Measurements from ENCODE around the gene FAM149A. TPM values are rescaled to one million over a fixed set of nuclear protein-coding genes. Genes with fewer than 3 reads are reported as not detected.
A peak's percentile ranks its signal among the peaks of the same experiment; 100 is the strongest.

The FAM149A gene
- total RNA-seq, 3 donors from 2014 or later: 7.9 to 22.9 (median 8.0) TPM

DNA sequence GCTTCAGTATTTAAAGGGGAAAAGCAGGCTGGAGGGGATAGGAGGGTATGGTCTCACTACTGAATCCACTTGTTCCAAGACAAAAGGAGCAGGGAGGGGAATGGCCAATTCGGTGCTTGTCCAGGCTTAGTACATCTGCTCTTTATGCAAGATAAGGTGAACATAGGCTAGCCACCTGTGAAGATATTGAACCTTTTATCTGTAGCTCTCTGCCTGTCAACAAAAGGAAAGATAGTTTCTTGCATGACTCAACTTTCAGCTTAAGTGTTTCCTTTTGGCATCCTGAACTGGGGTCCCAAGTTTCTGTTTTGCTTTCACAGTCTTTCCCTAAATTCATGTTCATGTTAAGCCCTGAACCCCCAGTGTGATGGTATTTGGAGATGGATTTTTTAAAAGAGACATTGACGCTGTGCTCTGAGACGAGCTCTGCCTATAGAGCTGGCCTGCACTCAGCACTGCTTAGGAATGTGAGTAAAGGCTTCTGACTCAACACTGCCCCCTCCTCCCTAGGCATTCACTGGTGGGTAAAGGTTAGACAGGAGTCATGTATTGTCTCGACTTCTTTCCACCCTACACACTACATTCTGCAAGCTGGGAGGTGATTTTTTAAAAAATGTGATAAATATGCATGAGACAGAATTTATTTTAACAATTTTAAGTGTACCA lies 28.2 kb downstream of the FAM149A start:
- H3K27ac ChIP-seq: no peak overlapping the region
- TF ChIP-seq POLR2A (IDR thresholded peaks at IDR 0.05) (no peak), POLR2AphosphoS5 (IDR thresholded peaks at IDR 0.05) (no peak)
- TF ChIP-seq, protein P1, sequence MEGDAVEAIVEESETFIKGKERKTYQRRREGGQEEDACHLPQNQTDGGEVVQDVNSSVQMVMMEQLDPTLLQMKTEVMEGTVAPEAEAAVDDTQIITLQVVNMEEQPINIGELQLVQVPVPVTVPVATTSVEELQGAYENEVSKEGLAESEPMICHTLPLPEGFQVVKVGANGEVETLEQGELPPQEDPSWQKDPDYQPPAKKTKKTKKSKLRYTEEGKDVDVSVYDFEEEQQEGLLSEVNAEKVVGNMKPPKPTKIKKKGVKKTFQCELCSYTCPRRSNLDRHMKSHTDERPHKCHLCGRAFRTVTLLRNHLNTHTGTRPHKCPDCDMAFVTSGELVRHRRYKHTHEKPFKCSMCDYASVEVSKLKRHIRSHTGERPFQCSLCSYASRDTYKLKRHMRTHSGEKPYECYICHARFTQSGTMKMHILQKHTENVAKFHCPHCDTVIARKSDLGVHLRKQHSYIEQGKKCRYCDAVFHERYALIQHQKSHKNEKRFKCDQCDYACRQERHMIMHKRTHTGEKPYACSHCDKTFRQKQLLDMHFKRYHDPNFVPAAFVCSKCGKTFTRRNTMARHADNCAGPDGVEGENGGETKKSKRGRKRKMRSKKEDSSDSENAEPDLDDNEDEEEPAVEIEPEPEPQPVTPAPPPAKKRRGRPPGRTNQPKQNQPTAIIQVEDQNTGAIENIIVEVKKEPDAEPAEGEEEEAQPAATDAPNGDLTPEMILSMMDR (IDR thresholded peaks at IDR 0.05): no peak
- no peak overlapping the region for H3K4me3 ChIP-seq
- intact Hi-C loops (cut with DNase I; ENCODE audit: low total_unique reads): no loop called here
- no peaks in the 10 kb centered on the region for H3K36me3 ChIP-seq
- H3K4me1 ChIP-seq: no peaks in the 10 kb centered on the region
- DNase-seq (ENCODE audit: low spot score in 2 of 2): no peak
- no peaks in the 10 kb centered on the region for H3K9me3 ChIP-seq
- H3K27me3 ChIP-seq: no peaks in the 10 kb centered on the region

DNA sequence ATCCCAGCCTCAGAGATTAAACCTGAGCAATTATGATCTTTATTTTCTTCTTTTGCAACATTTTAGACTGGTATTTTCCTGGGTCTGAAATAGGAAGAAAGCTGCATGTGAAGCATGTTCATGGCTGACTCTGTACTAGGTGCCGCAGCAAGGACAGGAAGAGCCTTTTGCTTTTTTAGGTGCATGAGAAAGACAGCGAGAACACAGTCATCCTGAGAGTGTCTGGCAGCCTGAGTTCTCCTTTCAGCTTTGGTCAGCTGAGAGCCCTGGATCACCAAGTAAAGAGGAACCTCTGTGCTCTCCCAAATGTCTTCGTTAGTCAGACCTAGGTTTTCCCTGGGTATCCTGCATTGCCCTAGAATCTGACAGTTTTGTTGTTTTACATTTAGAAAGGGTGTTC lies 29.8 kb downstream of the FAM149A start:
- Histone ChIP-seq H3K4me3 (no peak overlapping the region), H3K27me3 (no peaks in the 10 kb centered on the region), H3K27ac (no peak overlapping the region), H3K9me3 (no peaks in the 10 kb centered on the region), H3K36me3 (no peaks in the 10 kb centered on the region), H3K4me1 (no peaks in the 10 kb centered on the region)
- TF ChIP-seq, protein P1 (IDR thresholded peaks at IDR 0.05): no peak
- TF ChIP-seq POLR2A (IDR thresholded peaks at IDR 0.05) (no peak), POLR2AphosphoS5 (IDR thresholded peaks at IDR 0.05) (no peak)
- DNase-seq (ENCODE audit: low spot score in 2 of 2): no peak
- intact Hi-C loops (cut with DNase I; ENCODE audit: low total_unique reads): no loop called here

DNA sequence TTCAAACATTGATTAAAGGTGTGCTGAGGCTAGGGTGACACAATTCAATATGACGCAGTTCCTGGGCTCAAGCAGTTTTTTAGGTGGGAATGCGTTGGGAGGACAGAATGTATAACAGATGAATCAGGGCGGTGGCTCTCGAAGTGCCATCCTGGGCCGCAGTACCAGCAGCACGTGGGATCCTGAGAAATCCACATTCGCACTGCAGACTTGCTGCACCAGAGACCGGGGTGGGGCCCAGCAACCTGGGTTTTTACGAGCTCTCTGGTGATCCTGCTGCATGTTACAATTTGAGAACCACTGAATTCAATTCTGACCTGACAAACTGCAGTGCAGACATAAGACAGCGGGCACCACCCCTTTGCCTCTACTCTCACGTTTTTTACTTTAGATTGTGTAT lies 30.4 kb downstream of the FAM149A start:
- H3K9me3 ChIP-seq: no peaks in the 10 kb centered on the region
- H3K4me1 ChIP-seq: no peaks in the 10 kb centered on the region
- intact Hi-C loops (cut with DNase I; ENCODE audit: low total_unique reads): no loop called here
- no peak overlapping the region for H3K27ac ChIP-seq
- no peak overlapping the region for H3K4me3 ChIP-seq
- DNase-seq (ENCODE audit: low spot score in 2 of 2): no peak
- no peaks in the 10 kb centered on the region for H3K27me3 ChIP-seq
- no peaks in the 10 kb centered on the region for H3K36me3 ChIP-seq
- TF ChIP-seq, protein P1 (IDR thresholded peaks at IDR 0.05): no peak
- TF ChIP-seq POLR2AphosphoS5 (IDR thresholded peaks at IDR 0.05): no peak
- TF ChIP-seq POLR2A (IDR thresholded peaks at IDR 0.05): no peak

DNA sequence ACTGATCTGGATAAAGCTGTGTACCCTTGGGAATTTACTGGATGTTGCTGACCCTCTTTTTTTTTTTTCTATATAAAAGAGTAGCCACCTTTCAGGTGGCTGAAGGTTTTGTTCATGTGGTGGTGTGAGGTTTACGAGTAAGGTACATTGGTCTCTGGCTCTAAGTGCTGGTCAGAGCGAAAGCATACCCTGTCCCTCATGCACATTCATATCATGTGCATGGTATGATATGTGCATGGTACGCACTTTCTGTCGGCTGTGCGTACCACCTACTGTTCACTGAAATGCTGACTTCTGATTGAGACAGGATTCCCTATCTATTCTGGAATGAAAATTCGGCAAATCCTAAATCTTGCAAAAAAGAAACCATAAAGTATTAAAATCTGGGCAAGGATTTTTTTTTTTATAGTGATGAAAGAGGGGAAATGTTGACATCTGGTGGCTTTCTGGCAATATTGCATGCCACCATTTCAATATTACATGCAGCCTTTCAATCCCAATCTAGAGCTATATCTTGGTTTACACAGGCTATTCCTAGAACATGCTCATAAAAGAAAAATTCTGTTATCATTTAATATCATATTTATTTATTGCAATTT lies 32.8 kb downstream of the FAM149A start:
- no peaks in the 10 kb centered on the region for H3K4me1 ChIP-seq
- no peak overlapping the region for H3K4me3 ChIP-seq
- H3K27me3 ChIP-seq: no peaks in the 10 kb centered on the region
- DNase-seq (ENCODE audit: low spot score in 2 of 2): no peak
- TF ChIP-seq, protein P1 (IDR thresholded peaks at IDR 0.05): peak; percentile 31 to 68 (median 31)
- no peak for TF ChIP-seq POLR2A (IDR thresholded peaks at IDR 0.05)
- TF ChIP-seq POLR2AphosphoS5 (IDR thresholded peaks at IDR 0.05): no peak
- H3K27ac ChIP-seq: no peak overlapping the region
- no peaks in the 10 kb centered on the region for H3K9me3 ChIP-seq
- no peaks in the 10 kb centered on the region for H3K36me3 ChIP-seq
- intact Hi-C loops (cut with DNase I; ENCODE audit: low total_unique reads): no loop called here

DNA sequence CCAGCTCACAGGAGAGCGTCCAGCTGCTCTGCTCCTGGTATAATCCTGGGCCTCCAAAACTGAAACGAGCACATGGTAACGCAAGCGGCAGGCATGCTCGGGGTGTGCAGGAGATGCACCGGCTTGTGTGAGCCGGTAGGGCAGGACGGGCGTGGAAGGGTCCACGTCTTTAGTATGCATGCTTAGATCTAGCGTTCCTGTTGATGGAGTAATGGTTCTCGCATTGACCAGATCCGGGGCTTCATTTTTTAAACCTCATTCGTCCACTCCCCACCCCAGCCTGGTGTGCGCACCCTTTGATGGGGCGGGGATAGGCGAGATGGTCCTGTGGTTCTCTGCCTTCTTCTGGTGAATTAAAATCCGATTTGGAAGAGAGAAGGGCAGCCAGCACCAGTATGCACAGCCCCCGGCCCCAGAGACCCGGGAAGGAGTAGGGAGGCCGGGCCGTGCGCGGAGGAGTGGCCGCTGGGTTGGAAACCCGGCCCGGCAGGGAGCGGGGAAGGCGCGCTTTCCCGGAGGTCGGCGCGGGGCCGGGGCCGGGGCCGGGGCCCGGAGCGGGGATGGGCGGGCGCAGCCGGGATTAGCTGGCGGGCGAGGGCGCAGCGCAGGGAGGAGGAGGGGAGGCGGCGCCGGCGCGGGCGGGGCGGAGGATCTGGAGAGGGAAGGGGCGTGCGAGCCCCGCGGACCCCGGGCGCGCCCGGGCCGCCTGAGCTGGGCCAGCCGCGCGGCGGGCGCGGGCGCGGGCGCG lies 39.9 kb downstream of the FAM149A start:
- H3K9me3 ChIP-seq: no peaks in the 10 kb centered on the region
- TF ChIP-seq, protein P1 (IDR thresholded peaks at IDR 0.05): no peak
- TF ChIP-seq POLR2AphosphoS5 (IDR thresholded peaks at IDR 0.05): no peak
- peak overlapping the region; percentile 53 to 84 (median 59) for H3K4me3 ChIP-seq
- DNase-seq (ENCODE audit: low spot score in 2 of 2): no peak
- H3K4me1 ChIP-seq: no peaks in the 10 kb centered on the region
- peak overlapping the region; percentile 62 to 92 for H3K27ac ChIP-seq
- no peaks in the 10 kb centered on the region for H3K36me3 ChIP-seq
- H3K27me3 ChIP-seq: no peaks in the 10 kb centered on the region
- intact Hi-C loops (cut with DNase I; ENCODE audit: low total_unique reads): no loop called here

Measured in breast epithelium (tissue), 4 donors.